IMR-90 (cell line): ENCODE results near the gene PRSS53. TPM values are rescaled to one million over a fixed set of nuclear protein-coding genes. Genes with fewer than 3 reads are reported as not detected.

Experiments
- ATAC-seq: fragments of 200-7000 bp; cut with Tn5 transposase; 2 replicates; pipeline ENCODE4 v1.9.1; 2020; ENCODE audit warnings: low read depth, mild to moderate bottlenecking, moderate library complexity
- BruUV-seq: library from RNA; stranded (reverse); fragments of 400-500 nt; replicated peaks from 2 replicates; lab custom pipeline; 2021; lab: Mats Ljungman, UMichigan
- CTCF ChIA-PET: fragments of 300-600 bp; formaldehyde crosslinking; extraction: SDS; loops from one replicate; lab custom pipeline; 2021; ENCODE audit warnings: antibody characterized with exemption; lab: Yijun Ruan, JAX
- POLR2A ChIA-PET: fragments of 300-600 bp; sonication (Branson Sonifier 250); formaldehyde crosslinking; loops from one replicate; lab custom pipeline; 2022; ENCODE audit warnings: antibody characterized with exemption; ENCODE audit not compliant: unreplicated experiment; lab: Charles Lee
- DNase-seq: peaks from one replicate; pipeline ENCODE4 v3.0.0; 2013
- H2AFZ ChIP-seq: replicated peaks from 2 replicates; pipeline ENCODE3; 2013; ENCODE audit warnings: low read length, mild to moderate bottlenecking; ENCODE audit not compliant: poor library complexity
- H2AK5ac ChIP-seq: 2 replicates; pipeline ENCODE4 v1.6.1; 2013; ENCODE audit warnings: low read depth, low read length, inconsistent platforms
- H2AK9ac ChIP-seq: replicated peaks from 2 replicates; pipeline ENCODE3; 2013; ENCODE audit warnings: mild to moderate bottlenecking, low read depth, low read length, moderate library complexity; ENCODE audit not compliant: poor library complexity
- H2BK120ac ChIP-seq: 2 replicates; pipeline ENCODE4 v1.6.1; 2013; ENCODE audit warnings: low read depth, low read length, inconsistent platforms
- H2BK15ac ChIP-seq: 3 replicates; pipeline ENCODE4 v1.6.1; 2013; ENCODE audit warnings: low read depth, low read length, inconsistent platforms
- H2BK20ac ChIP-seq: 2 replicates; pipeline ENCODE4 v1.6.1; 2013; ENCODE audit warnings: low read depth, mild to moderate bottlenecking, inconsistent platforms, low read length, moderate library complexity
- H2BK5ac ChIP-seq: 2 replicates; pipeline ENCODE4 v1.6.1; 2013; ENCODE audit warnings: mild to moderate bottlenecking, low read depth, low read length, inconsistent platforms; ENCODE audit not compliant: poor library complexity, severe bottlenecking
- H3K14ac ChIP-seq: replicated peaks from 2 replicates; pipeline ENCODE4 v1.6.1; 2013; ENCODE audit warnings: low read depth, low read length, inconsistent platforms
- H3K18ac ChIP-seq: 2 replicates; pipeline ENCODE4 v1.6.1; 2013; ENCODE audit warnings: low read depth, low read length, control low read depth
- H3K23ac ChIP-seq: 2 replicates; pipeline ENCODE4 v1.6.1; 2013; ENCODE audit warnings: low read depth, low read length, inconsistent platforms
- H3K27ac ChIP-seq: 2 replicates; pipeline ENCODE4 v1.5.1; 2013; ENCODE audit warnings: mild to moderate bottlenecking, control low read depth, low read length; ENCODE audit not compliant: insufficient read depth
- H3K27me3 ChIP-seq: 2 replicates; pipeline ENCODE4 v1.6.1; 2013; ENCODE audit warnings: low read length; ENCODE audit not compliant: control insufficient read depth, insufficient read depth
- H3K36me3 ChIP-seq: 2 replicates; pipeline ENCODE4 v1.6.1; 2013; ENCODE audit warnings: low read length, mixed read lengths; ENCODE audit not compliant: control insufficient read depth, insufficient read depth
- H3K4ac ChIP-seq: 2 replicates; pipeline ENCODE4 v1.6.1; 2013; ENCODE audit warnings: low read depth, low read length, inconsistent platforms
- H3K4me1 ChIP-seq: 2 replicates; pipeline ENCODE4 v1.6.1; 2013; ENCODE audit warnings: low read length, mixed read lengths; ENCODE audit not compliant: control insufficient read depth, insufficient read depth
- H3K4me2 ChIP-seq: 2 replicates; pipeline ENCODE4 v1.6.1; 2013; ENCODE audit warnings: low read depth, mild to moderate bottlenecking, control low read depth, low read length, moderate library complexity
- H3K4me3 ChIP-seq: 2 replicates; pipeline ENCODE4 v1.5.1; 2013; ENCODE audit warnings: low read depth, mild to moderate bottlenecking, control low read depth, low read length, moderate library complexity; ENCODE audit not compliant: insufficient read depth
- H3K56ac ChIP-seq: 2 replicates; pipeline ENCODE4 v1.6.1; 2013; ENCODE audit warnings: low read length, inconsistent platforms; ENCODE audit not compliant: insufficient read depth; ENCODE audit errors: extremely low read depth
- H3K79me1 ChIP-seq, 2 experiments: 2 replicates each; pipeline ENCODE4 v1.6.1; 2013; ENCODE audit warnings: low read length in 2 of 2, inconsistent platforms in 1 of 2, low read depth in 1 of 2
- H3K9ac ChIP-seq: 2 replicates; pipeline ENCODE4 v1.6.1; 2013; ENCODE audit warnings: low read depth, low read length, control low read depth
- H3K9me1 ChIP-seq: 2 replicates; pipeline ENCODE4 v1.6.1; 2013; ENCODE audit warnings: low read length, inconsistent platforms; ENCODE audit not compliant: insufficient read depth
- H3K9me3 ChIP-seq: 2 replicates; pipeline ENCODE4 v1.6.1; 2013; ENCODE audit warnings: low read length; ENCODE audit not compliant: control insufficient read depth, insufficient read depth
- H4K20me1 ChIP-seq: 2 replicates; pipeline ENCODE4 v1.6.1; 2013; ENCODE audit warnings: low read length, inconsistent platforms; ENCODE audit not compliant: insufficient read depth
- H4K5ac ChIP-seq: 2 replicates; pipeline ENCODE4 v1.6.1; 2013; ENCODE audit warnings: mild to moderate bottlenecking, low read depth, low read length, control low read depth
- H4K8ac ChIP-seq, 2 experiments: 2 replicates each; pipeline ENCODE4 v1.6.1; 2013; ENCODE audit warnings: low read depth in 2 of 2, low read length in 2 of 2, control low read depth in 1 of 2, inconsistent platforms in 1 of 2
- H4K91ac ChIP-seq: 2 replicates; pipeline ENCODE4 v1.6.1; 2013; ENCODE audit warnings: low read depth, low read length, inconsistent platforms; ENCODE audit not compliant: insufficient read depth
- CHD1 ChIP-seq: IDR thresholded peaks from 2 replicates; pipeline ENCODE4 v1.6.1; 2012; ENCODE audit warnings: low read depth, low read length, improper control_type of control experiment
- CTCF ChIP-seq: conservative IDR thresholded peaks from 2 replicates; pipeline ENCODE4 v1.5.1; 2012; ENCODE audit warnings: mild to moderate bottlenecking, low read depth, low read length, improper control_type of control experiment
- MAZ ChIP-seq: IDR thresholded peaks from 2 replicates; pipeline ENCODE4 v1.6.1; 2012; ENCODE audit warnings: low read depth, mild to moderate bottlenecking, low read length, improper control_type of control experiment, moderate library complexity, borderline replicate concordance
- RAD21 ChIP-seq: IDR thresholded peaks from 2 replicates; pipeline ENCODE4 v1.6.1; 2012; ENCODE audit warnings: low read length, improper control_type of control experiment
- RCOR1 ChIP-seq: IDR thresholded peaks from 2 replicates; pipeline ENCODE4 v1.6.1; 2012; ENCODE audit warnings: mild to moderate bottlenecking, low read length, improper control_type of control experiment; ENCODE audit not compliant: insufficient replicate concordance
- USF2 ChIP-seq: fragments of 150-350 bp; IDR thresholded peaks from 2 replicates; pipeline ENCODE4 v1.6.1; 2017; ENCODE audit warnings: mild to moderate bottlenecking, antibody characterized with exemption, low read length, low read depth
- WGBS, 2 experiments: methylation state at CpG; one replicate each; pipeline versions ENCODE4 v1.1.5 to v1.1.7; 2013; ENCODE audit warnings: missing lambda C conversion rate in 2 of 2; ENCODE audit not compliant: insufficient read length in 1 of 2; ENCODE audit errors: extremely low coverage in 2 of 2; 5-methylcytosine and 5-hydroxymethylcytosine counted together
- dilution Hi-C: fragments of 300-500 bp; cut with HindIII; formaldehyde crosslinking; loops from one replicate; pipeline ENCODE4 v1.14.3; 2018; ENCODE audit warnings: low sequenced_read_pairs; ENCODE audit not compliant: unreplicated experiment
- in situ Hi-C: fragments of 300-500 bp; cut with MboI; formaldehyde crosslinking; loops from 3 replicates; pipeline ENCODE4 v1.14.3; 2019; ENCODE audit warnings: low sequenced_read_pairs, inconsistent platforms, mixed read lengths
- intact Hi-C: fragments of 100-400 bp; cut with micrococcal nuclease; formaldehyde crosslinking; loops from 2 replicates; pipeline ENCODE4 v1.10.0; 2022
- polyA plus RNA-seq, 3 experiments: library from polyadenylated mRNA; depleted of rRNA; stranded (reverse); fragments of >200 nt; gene quantifications; 2 replicates each; pipeline ENCODE4 v1.2.3, GENCODE V29; 2012; ENCODE audit warnings: low replicate concordance in 1 of 3
- total RNA-seq: library from RNA; depleted of rRNA; stranded (reverse); fragments of >200 nt; gene quantifications from 2 replicates; pipeline ENCODE4 v1.2.3, GENCODE V29; 2012

The PRSS53 gene
- total and polyA plus RNA-seq, 2 of the 4 experiments (the other 2 are of a cell fraction) = 0.72 to 5.9 TPM

GRCh38 chr16:31063843-31064611 lies 24.7 kb downstream of the PRSS53 start:
- in situ Hi-C loops (no loop called here), intact Hi-C loops (no loop called here), dilution Hi-C loops (no loop called here)
- H4K8ac ChIP-seq = peak overlapping the region; percentile 68 to 100
- TF ChIP-seq CTCF (no peak), RAD21 (no peak), USF2 (no peak), CHD1 (no peak), MAZ (no peak), RCOR1 (no peak)
- H4K5ac ChIP-seq = peak overlapping the region; percentile 46
- peak overlapping the region; percentile 55 for H3K9ac ChIP-seq
- H3K79me1 ChIP-seq = peaks cover 32 to 65% of the 10 kb centered on the region in 2 experiments; a peak in 3 of 4 replicates
- H3K23ac ChIP-seq = peak overlapping the region; percentile 97
- H2AK9ac ChIP-seq = peak overlapping the region; percentile 100
- CTCF ChIA-PET = interaction anchor here (0.6 kb wide), 1 partner anchor 132 kb away, joined by 5 read pairs; no protein-coding TSS in a partner anchor
- WGBS, 2 experiments = 96% methylated on average over 36 of the region's 56 CpGs; no CpG with 5 or more reads in 1 of the 2 experiments
- peak overlapping the region; percentile 92 for H2BK20ac ChIP-seq
- H3K4me2 ChIP-seq = no peak overlapping the region
- H3K4me1 ChIP-seq = peaks cover 12% of the 10 kb centered on the region
- H4K20me1 ChIP-seq = no peaks in the 10 kb centered on the region; the same call in 1 of the 2 replicates
- peaks cover 24% of the 10 kb centered on the region for H3K9me1 ChIP-seq
- H3K4ac ChIP-seq = peak overlapping the region; percentile 100
- peak overlapping the region; percentile 94 for H4K91ac ChIP-seq
- peak overlapping the region; percentile 96; the same call in 1 of the 3 replicates for H2BK15ac ChIP-seq
- H3K27ac ChIP-seq = peak overlapping the region; percentile 77
- no peak overlapping the region for H3K4me3 ChIP-seq
- DNase-seq (no peak), ATAC-seq (no peak)
- POLR2A ChIA-PET = no interaction called here
- BruUV-seq = no TSS peak
- peak overlapping the region; percentile 96 for H2BK120ac ChIP-seq
- peak overlapping the region; percentile 77 for H2BK5ac ChIP-seq
- H2AFZ ChIP-seq = peak overlapping the region; percentile 90
- peak overlapping the region; percentile 82; the same call in 1 of the 2 replicates for H3K56ac ChIP-seq
- no peaks in the 10 kb centered on the region for H3K27me3 ChIP-seq
- H3K36me3 ChIP-seq = peaks cover 22% of the 10 kb centered on the region
- H2AK5ac ChIP-seq = peak overlapping the region; percentile 99
- peak overlapping the region; percentile 31 for H3K18ac ChIP-seq
- H3K9me3 ChIP-seq = no peaks in the 10 kb centered on the region
- H3K14ac ChIP-seq = peak overlapping the region; percentile 98
